HG02588 (cell line): ENCODE results near the gene JAKMIP2.
"Not testable (repeated sequence)": the region's sequence is repeated elsewhere in the genome, so short reads cannot be mapped to it uniquely, and the experiment has no call there.

Source experiments
- ATAC-seq: cut with Tn5 transposase; IDR thresholded peaks from one replicate; pipeline ENCODE4 v1.9.1; 2021; ENCODE audit warnings: mild to moderate bottlenecking, moderate library complexity; ENCODE audit not compliant: unreplicated experiment

The JAKMIP2 gene

GRCh38 chr5:147564124-147564486, 218.4 kb downstream of the JAKMIP2 start:
- no peak for ATAC-seq

- ATAC-seq: no peak
Observed at GRCh38 chr5:147563466-147564123, 218.9 kb downstream of the JAKMIP2 start.

GRCh38 chr5:147561435-147561834, 221.1 kb downstream of the JAKMIP2 start:
- ATAC-seq: no peak

DNA sequence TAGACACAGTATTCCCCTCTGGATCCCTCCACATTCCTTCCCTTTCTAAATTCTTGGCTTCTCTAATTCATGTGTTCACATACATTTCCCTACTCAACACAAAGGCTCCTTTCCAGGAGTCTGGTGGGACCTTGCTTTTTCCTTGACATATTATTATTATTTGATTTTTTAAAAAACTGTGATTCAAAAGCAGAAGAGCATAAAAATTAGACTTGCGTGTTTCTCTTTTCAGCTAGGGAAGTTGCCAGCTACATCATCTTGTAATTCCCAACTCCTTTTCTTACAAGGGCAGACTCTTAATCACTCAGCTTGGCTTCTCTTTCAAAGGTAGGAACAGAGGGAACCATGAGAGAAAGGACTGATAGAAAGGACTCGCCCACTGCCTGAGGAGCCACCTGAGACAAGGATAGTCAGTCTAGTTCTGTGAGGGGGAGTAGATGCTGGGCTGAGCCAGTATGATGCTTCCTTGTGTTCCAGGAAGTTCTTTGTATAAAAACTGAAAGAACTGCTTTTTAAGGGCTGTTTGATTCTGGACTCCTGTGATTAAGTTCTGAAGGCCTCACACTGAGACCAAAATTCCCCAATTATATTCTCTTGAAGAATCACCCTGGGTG, 221.7 kb downstream of the JAKMIP2 start:
- no peak for ATAC-seq

- no peak for ATAC-seq
Observed at GRCh38 chr5:147559749-147560148, 222.8 kb downstream of the JAKMIP2 start.

DNA sequence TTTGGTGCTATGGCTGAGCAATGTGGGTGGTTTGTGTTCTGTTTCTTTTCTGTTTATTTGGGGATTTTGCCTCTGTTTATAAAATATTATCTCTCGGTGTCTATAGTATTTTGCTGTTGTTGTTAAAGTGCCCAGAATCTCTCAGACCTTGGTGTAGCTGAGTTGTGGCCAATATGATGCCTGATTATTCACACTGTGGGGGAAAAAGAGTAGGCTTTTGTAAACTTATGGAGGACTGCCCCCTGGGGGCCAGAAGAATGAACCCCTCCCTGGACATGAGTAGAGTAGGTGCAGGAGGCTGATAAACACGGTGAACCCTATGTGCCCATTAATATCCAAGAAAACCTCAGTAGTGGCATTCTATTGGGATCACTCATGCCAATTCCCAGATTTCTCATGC, 223.7 kb downstream of the JAKMIP2 start:
- ATAC-seq: no peak

DNA sequence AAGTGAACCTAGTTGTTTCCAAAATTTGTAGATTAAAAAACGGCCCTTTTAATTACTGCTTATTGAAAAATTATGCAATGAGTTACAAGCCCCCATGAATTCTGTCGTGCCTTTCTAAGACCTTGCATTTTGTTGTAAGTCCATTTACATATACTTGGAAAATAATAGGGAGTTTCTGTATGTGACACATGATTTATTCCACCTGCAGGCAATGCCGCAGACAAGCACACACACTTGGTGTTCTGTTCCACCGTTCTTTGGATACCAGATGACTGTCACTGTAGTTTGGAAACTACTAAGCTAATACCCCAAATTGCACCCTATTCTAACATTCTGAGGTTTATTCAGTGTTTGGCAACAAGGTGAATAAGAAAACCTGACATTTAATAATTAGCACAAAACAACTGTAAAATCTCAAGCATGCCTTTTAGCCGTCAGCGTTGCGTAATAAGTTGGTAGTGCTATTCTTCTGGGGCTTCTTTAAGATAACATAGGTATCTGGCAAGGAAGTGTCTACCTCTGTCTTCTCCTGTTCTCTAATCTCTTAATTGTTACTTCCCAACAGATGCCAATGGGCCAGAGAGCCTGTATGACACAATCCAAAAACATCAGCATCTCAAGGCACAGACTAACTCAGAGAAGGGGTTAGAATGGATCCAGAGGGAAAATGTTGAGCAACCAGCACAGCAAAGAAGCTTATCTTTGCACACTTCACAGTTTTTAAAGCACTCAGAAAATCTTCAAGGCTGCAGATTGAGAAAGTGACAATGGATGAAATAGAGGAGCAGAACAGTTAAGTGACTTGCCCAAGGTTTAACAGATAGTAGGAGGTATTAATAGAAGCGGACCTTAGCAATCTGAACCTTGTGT, 224.4 kb downstream of the JAKMIP2 start:
- ATAC-seq: no peak

- ATAC-seq: no peak
Observed at GRCh38 chr5:147555176-147555575, 227.4 kb downstream of the JAKMIP2 start.

- no peak for ATAC-seq
Observed at GRCh38 chr5:147554261-147554817, 228.2 kb downstream of the JAKMIP2 start.

GRCh38 chr5:147553817-147554216, 228.7 kb downstream of the JAKMIP2 start:
- ATAC-seq: not testable (repeated sequence)

- ATAC-seq: no peak
Observed at GRCh38 chr5:147552897-147553296, 229.6 kb downstream of the JAKMIP2 start.

DNA sequence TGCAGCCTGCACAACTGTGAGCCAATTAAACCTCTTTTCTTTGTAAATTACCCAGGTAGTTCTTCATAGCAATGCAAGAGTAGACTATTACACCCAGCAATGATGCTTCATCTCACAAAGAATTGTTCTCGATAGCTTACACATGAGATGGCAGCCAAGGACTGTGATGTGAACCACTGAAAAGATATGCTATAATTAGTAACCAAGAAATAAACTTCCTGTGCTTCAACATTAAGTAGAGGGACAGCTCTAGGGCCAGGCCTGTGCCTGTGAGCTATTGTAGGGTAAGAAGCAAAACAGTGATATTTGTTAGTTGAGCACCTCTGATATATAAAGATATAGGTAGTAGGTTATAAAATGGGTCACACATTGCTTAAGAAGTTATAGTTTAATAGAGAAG, 230.9 kb downstream of the JAKMIP2 start:
- ATAC-seq: no peak

DNA sequence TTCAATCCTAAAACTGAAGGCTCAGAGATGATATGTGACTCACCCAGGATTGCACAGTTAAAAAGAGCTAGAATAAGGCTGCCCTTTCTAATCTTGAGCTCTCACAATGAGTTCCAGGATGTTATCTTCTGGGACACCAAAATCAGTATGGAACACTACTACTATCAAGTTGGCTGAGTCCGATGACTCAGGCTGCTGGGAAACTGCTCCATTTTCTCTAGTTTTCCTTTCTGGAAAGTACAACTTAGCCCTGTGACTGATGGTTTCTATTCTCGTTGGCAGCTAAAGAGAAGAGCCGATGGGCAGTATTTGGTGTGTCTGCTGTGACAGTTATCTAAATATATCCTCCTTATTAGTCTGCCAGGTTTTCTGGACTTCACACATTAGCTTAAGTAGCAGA, 234.8 kb downstream of the JAKMIP2 start:
- ATAC-seq: no peak

DNA sequence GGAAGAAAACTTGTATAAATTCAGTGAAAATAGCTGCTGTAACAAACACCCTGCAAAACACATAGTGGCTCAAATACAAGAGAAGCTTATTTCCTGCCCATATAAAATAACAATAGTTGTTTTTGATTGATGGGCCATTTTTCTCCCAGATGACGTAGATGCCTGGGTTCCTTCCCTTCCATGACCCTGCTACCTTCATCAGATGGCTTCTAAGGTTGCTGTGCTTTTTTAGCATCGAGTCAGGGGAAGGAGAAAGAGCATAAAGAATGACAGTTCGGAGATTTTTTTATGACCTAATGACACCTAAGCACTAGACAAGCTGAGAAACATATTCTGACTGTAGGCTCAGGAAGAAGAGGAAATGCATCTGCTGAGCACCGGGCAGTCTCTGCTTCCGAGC, 238.0 kb downstream of the JAKMIP2 start:
- no peak for ATAC-seq

- no peak for ATAC-seq
Observed at GRCh38 chr5:147539053-147539452, 243.5 kb downstream of the JAKMIP2 start.

- no peak for ATAC-seq
Observed at GRCh38 chr5:147538236-147538635, 244.3 kb downstream of the JAKMIP2 start.
